HG03439 (cell line): ENCODE results near the gene TMEM248.
A peak's percentile ranks its signal among the peaks of the same experiment; 100 is the strongest.
"Not testable (repeated sequence)": the region's sequence is repeated elsewhere in the genome, so short reads cannot be mapped to it uniquely, and the experiment has no call there.

Experiments
- ATAC-seq: cut with Tn5 transposase; IDR thresholded peaks from one replicate; pipeline ENCODE4 v1.9.1; 2021; ENCODE audit warnings: mild to moderate bottlenecking, moderate library complexity; ENCODE audit not compliant: unreplicated experiment

The TMEM248 gene, protein sequence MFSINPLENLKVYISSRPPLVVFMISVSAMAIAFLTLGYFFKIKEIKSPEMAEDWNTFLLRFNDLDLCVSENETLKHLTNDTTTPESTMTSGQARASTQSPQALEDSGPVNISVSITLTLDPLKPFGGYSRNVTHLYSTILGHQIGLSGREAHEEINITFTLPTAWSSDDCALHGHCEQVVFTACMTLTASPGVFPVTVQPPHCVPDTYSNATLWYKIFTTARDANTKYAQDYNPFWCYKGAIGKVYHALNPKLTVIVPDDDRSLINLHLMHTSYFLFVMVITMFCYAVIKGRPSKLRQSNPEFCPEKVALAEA

DNA sequence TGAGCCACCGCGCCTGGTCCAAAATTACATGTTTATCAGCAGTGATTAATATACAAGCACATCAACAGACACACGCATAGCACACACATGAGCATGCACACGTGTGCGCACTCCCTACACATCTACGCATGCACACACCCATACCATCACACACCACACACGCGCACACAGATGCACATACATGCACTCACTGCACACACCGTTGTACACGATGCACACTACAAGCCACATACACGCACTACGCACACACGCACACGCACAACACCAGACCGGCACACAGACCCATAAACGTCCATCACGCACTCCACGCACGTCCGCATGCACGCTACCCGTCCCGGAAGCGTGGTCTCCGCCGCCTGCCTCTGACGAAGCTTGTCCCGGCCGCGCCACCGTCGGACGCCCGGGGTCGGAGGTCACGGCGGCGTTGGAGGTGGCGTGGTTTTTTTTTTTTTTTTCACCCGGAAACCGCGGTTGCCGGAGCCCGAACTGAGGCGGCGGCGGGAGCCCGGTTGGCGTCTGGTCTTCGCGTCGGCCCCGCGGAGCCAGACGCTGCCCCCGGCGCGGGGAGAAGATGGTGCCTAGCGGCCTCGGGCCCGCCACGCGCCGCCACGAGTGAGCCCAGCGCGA is at the start of gene TMEM248:
TSS of gene TMEM248 (plus strand) at position 457 of the 627 bp plus-strand sequence. CDS start 20,641 bp downstream, outside the sequence.
- ATAC-seq, result peak; percentile 88

DNA sequence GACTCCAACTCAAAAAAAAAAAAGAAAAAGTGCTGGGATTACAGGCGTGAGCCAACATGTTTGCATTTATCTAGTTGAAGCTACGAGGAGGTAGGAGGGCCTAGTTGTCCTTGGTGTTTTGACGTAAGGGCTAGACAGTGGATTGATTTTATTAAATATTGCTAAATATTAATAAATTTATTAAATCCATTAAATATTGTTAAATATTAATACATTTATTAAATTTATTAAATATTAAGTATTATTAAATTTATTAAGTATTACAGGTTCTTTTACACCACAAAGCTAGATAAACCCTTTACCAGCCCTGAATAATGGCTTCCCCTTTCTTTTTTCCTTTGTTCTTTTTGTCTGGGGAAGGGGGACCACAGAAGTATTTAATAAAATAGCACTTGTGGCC is 47.5 kb upstream of the TMEM248 start:
- no peak for ATAC-seq

DNA sequence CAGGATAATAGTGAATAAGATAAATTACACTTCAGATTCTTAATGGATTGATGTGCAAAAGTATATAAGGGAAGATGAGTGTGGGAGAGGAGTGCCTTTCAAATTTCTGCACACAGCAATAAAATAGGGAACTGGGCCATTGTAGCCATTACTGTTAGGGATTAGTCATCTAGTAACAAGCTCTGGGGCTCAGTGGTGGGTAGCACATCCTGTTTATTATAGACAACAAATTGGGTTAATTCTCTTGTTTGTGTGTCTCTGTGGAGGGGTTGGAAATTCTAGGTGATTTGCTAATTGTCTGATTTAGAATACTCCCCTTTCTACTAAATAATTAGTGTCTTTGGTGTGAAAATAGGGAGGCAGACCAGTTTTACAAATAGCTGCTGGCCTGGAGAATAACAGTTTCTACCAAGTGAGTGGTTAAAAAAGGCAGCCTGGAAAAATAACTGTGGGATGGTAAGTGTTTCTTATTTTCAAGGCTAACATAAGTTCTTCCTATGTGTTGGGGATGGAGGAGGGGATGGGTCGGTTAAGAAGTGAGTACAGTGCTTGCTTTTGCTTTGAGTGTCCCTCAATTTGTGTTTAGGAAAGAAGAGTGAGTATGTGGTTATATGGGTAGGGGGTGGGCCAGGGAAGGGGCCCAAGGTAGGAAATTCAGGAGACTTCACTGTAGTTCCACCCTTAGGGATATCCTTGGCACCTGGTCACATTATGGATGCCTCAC is 43.3 kb upstream of the TMEM248 start:
- ATAC-seq, result peak; percentile 88

DNA sequence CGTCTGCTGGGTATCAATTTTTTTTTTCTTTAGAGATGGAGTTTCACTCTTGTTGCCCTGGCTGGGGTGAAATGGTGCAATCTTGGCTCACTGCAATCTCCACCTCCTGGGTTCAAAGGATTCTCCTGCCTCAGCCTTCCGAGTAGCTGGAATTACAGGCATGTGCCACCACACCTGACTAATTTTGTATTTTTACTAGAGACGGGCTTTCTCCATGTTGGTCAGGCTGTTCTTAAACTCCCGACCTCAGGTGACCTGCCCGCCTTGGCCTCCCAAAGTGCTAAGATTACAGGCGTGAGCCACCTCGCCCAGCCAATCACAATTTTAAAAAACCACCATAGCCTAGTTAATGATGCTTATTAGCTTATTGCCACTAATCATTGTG is 42.7 kb upstream of the TMEM248 start:
- not testable (repeated sequence) for ATAC-seq

DNA sequence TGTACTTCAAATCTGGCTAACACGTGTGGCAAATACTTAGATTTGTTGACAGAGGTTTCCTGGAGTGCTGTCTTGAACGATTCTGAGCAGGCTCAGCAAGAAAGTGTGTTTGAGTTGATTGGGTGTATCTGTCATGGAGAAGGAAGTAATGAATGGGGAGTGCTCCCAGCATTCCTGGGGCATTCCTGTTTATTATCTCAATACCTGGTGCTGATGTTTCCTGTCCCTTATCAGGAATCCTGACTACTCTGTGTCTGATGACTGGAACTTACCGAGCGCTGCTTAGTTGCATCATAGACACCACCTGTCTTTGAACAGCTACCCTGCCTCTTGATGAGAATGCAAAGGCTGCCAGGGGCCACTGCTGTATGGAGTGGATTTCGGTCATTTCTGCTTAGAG is 41.0 kb upstream of the TMEM248 start:
- ATAC-seq, result no peak

DNA sequence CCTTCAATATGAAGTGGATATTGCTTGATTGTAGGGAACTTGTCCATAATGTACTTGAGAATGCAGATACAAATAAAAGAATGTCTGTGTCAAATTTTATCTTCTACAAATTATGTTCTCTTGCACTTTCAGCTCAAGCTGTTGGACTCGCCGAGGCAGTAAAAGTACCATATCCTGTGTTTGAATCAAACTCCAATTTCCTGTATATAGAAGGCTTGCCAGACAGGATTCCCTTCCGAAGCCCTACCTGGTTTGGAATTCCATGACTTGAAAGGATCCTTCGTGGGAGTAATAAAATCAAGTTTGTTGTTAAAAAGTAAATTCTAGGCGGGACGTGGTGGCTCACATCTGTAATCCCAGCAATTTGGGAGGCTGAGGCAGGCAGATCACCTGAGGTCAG is 40.4 kb upstream of the TMEM248 start:
- ATAC-seq, result not testable (repeated sequence)

DNA sequence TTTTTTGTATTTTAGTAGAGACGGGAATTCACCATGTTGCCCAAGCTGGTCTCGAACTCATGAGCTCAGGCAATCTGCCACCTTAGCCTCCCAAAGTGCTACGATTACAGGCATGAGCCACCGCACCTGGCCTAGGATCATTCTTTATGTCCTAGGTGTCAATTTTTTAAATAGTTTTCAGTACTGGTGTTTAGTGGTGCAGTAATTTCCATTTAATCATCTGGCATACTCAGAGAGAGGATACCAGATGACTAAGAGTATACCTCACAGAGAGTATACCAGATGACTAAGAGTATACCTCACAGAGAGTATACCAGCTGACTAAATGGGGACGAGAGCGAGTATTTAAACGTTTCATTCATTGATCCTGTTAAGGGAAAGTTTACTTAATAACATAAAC is 37.3 kb upstream of the TMEM248 start:
- no peak for ATAC-seq

DNA sequence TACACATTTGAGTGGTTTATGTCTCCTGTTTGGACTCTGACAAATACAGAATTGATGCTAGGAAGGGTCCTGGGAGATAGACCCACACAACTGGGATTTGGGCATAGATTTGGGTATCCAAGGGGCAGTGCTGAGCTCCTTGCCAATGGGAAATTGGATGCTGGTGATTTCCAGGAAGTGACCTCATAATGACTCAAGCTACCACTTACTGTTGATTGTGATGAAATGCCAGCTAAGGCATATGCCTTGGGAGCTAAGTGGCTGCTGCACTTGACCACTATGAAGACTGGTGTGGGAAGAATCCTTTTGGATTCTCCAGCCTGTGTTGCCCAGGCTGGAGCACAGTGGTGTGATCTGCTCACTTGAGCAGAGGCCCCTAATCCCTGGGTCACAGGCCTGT is 36.5 kb upstream of the TMEM248 start:
- ATAC-seq, result not testable (repeated sequence)

DNA sequence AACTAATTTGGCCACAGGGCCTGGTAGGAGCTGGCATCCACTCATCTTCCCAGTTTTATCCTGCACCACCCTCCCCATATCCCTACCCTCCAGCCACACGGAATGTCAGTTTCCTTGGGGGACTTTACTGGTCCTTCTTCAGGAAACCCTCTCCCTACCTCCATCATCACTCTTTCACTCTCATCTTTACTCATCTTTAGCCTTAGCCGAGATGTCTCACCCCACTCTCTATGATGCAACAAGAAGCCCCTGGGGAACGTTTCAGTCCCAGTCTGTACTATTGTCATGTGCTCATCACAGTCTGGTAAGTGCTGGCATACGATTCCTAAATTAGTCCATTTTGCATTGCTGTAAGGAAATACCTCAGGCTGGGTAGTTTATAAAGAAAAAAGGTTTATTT is 34.9 kb upstream of the TMEM248 start:
- ATAC-seq, result peak; percentile 72

DNA sequence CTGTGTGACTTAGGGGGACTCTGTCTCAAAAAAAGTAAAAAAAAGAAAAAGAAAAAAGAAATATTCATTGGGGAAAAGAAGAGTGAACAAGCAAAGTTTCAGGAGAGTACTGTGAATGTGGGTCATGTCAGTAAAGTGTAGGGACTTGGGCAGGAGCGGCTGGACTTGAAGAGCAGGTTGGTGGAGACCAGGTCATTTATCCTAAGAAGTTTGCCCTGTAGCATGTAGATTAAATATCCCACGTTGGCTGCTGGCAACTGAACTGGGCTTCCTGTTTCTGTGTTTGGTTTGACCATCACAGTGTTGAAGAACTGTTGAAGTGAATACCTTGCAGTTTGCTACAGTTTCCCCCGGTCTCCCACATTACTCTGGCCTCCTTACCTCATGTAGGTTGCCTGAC is 32.8 kb upstream of the TMEM248 start:
- ATAC-seq, result not testable (repeated sequence)

DNA sequence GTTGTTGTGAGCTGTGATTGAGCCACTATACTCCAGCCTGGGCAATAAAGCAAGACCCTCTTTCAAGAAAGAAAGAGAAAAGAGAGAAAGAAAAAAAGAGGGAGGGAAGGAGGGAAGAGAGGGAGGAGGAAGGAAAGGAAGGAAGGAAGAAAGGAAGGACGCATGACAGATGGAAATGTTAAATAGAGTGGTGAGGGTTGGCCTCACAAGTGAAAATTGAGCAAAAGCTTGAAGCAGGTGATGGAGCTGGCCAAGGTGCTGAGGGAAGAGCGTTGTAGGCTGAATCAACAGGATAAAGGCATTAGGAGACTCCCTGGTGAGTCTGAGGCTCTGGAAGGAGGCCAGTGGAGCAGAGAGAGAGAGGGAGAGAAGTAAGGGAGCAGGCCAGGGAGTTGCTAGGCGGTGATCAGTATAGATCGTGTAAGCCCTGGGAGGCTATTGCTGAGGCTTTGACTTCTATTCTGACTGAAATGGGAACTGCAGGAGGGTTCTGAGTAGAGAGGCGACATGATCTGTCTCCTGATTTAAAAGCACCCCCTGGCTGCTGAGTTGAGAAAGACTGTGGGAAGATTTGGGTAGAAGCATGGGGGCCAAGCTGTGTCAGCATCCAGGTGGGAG is 26.5 kb upstream of the TMEM248 start:
- ATAC-seq, result no peak

DNA sequence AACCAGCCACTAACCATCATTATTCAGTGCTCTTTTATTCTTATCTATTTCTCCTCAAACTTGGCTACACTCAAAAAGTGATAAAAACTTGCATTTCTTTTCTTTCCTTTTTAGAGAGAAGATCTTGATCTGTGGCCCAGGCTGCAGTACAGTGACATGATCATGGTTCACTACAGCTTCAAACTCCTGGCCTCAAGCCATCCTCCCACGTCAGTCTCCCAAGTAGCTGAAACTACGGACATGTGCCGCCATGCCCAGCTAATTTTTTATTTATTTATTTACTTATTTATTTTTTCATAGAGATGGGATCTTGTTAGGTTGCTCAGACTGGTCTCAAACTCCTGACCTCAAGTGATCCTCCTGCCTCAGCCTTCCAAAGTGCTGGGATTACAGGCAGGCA is 24.6 kb upstream of the TMEM248 start:
- no peak for ATAC-seq

DNA sequence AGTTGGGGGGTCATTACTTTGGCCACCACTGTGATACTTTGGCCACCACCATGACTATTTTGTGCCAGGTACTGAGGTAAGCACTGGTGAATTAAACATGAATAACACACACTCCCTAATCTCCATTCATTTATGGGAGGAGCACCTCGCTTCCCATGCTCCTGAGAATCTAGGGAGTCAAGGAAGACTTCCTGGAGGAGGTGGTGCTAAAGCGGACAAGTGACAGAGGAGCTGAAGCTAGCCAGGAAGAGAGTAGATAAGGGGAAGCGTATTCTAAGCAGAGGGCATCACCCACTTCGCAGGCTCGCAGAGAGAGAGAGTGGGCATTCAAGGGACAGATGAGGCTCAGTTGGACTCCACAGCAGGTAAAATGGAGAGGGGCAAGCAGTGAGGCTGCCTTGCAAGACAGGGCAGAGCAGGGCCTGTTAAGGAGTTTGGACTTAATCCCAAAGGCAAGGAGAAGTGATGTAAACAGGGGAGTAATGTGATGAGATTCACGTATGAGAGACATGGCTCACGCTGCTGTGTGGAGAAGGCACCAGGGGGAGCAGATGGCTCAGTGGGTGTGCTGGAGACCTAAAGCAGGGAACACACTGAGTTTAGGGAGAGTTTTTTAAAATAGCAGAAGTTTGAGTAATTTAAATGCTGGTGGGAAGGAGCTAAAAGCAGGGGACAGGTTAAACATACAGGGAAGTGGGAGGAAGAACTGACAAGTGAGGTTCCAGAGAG is 21.3 kb upstream of the TMEM248 start:
- ATAC-seq, result no peak

DNA sequence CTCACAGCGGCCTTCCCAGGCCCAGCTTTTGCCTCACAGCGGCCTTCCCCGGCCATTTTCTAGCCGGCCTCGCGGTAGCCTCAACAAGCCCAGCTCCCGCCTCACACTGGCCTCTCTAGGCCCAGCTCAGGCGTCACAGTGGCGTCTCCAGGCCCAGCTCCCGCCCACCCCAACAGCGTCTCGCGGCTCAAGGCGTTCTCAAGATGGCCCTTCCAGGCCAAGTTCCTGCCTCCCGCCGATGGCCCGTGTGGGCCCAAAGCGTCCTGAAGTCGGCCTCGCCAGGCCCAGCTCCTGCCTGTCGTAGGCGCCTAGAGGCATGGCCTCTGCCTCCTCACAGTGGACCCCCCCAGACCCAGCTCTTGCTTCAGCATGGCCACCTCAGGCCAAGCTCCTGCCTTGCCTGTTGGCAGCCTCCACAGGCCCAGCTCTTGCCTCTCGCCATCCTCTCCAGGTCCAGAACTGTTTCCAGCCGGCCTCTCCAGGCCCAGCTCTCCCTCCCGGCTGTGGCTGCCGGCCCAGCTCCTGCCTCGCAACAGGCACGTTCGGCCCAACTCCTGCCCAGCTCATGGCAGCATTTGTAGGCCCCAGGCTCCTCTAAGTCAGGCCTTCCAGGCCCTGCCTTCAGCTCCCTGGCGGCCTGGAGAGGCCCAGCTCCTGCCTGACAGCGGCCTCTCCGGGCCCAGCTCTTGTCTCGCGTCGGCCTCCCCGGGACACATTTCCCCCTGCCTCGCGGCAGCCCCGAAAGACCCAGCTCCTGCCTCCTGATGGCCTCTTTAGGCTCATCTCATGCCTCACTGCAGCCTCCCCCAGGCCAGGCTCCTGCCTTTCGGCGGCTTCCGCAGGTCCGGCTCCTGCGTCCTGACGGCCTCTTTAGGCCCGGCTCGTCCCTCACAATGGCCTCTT is 18.8 kb upstream of the TMEM248 start:
- ATAC-seq, result no peak

DNA sequence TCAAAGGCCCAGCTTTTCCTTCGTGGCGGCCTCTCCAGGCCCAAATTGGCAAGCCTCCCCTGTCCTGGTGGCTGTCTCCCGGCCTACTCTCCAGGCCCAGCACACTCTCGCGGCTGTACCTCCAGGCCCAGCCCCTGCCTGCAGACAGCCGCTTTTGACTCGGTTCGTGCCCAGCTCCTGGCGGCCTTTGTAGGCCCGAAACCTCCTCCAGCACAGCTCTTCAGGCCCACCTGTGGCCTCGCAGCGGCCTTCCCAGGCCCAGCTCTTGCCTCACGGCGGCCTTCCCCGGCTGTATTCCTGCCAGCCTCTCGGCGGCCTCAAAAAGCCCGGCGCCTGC is 18.2 kb upstream of the TMEM248 start:
- ATAC-seq, result no peak

DNA sequence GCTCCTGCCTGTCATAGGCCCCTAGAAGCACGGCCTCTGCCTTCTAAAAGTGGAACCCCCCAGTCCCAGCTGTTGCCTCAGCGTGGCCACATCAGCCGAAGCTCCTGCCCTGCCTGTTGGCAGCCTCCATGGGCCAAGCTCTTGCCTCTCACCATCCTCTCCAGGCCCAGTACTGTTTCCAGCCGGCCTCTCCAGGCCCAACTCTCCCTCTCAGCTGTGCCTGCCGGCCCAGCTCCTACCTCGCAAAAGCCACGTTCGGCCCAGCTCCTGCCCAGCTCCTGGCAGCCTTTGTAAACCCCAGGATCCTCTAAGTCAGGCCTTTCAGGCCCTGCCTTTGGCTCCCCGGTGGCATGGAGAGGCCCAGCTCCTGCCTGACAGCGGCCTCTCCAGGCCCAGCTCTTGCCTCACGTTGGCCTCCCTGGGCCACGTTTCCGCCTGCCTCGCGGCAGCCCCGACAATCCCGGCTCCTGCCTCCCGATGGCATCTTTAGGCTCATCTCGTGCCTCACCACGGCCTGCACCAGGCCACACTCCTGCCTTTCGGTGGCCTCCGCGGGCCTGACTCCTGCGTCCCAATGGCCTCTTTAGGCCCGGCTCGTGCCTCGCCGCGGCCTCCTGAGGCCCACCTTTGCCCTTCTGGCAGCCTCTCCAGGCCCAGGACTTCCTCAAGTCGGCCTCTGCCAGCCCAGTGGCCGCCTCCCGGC is 17.5 kb upstream of the TMEM248 start:
- ATAC-seq, result no peak

DNA sequence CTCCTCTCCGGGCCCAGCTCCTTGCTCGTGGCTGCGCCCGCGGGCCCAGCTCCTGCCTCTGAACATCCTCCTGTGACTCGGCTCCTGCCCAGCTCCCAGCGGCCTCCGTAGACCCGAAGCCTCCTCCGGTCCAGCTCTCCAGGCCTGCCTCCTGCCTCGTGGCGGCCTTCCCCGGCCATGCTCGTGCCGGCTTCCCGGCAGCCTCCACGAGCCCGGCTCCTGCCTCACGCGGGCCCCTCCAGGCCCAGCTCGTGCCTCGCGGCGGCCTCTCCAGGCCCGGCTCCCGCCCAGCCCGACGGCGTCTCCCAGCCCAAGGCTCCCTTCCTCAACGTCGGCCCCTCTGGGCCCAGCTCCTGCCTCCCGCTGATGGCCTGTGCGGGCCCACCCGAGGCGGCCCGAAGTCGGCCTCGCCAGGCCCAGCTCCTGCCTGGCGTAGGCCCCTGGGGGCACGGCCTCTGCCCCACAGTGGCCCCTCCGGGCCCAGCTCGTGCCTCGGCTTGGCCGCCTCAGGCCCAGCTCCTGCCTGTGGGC is 16.9 kb upstream of the TMEM248 start:
- no peak for ATAC-seq

DNA sequence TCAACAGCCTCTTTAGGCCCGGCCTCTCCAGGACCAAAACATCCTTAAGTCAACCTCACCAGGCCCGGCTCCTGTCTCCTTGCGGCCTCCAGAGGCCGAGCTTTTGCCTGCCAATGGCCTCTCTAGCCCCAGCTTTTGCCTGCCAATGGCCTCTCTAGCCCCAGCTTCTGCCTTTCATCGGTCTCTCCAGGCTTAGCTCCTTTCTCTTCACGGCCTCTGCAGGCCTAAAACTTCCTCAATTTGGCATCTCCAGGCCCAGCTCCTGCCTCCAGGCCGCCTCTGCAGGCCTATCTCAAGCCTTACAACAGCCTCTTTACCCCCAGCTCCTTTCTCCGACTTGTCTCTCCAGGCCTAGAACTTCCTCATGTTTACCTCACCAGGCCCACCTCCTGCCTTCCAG is 15.7 kb upstream of the TMEM248 start:
- no peak for ATAC-seq

DNA sequence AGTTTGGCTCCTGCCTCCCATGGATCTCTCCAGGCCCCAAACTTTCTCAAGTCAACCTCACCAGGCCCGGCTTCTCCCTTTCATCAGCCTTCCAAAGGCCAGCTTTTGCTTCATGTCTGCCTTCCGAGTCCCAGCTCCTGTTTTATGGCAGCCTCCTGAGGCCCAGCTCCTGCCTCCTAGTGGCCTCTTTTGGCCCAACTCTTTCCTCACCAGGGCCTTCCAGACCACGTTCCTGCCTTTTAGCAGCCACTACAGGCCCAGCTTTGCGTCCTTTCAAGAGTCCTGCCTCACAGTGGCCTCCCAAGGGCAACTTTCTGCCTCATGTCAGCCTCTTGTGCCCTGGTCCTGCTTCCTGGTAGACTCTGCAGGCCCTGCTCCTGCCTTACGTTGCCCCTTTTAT is 15.3 kb upstream of the TMEM248 start:
- ATAC-seq, result no peak
